Left lung (tissue), 10 donors: ENCODE measurements around the gene RHOA. TPM values are rescaled to one million over a fixed set of nuclear protein-coding genes. Genes with fewer than 3 reads are reported as not detected.
"Not testable (repeated sequence)": the region's sequence is repeated elsewhere in the genome, so short reads cannot be mapped to it uniquely, and the experiment has no call there.

ENCODE experiments used
- ATAC-seq: fragments of 200-7000 bp; cut with Tn5 transposase; one replicate; pipeline ENCODE4 v1.9.1; 2020; ENCODE audit warnings: moderate library complexity
- DNase-seq, 4 donors: peaks; one replicate each; pipeline ENCODE4 v3.0.0-alpha.2; 2013 to 2020
- H3K27ac ChIP-seq, 2 donors: fragments of 200-600 bp; sonication (generic) in 1 of 2; one replicate each; pipeline versions ENCODE4 v1.5.0 to v1.8.0; 2020 to 2021
- H3K27me3 ChIP-seq, 2 donors: fragments of 200-600 bp; sonication (generic) in 1 of 2; one replicate each; pipeline versions ENCODE4 v1.5.0 to v1.8.0; 2020 to 2021
- H3K36me3 ChIP-seq, 2 donors: fragments of 200-600 bp; sonication (generic) in 1 of 2; one replicate each; pipeline versions ENCODE4 v1.5.0 to v1.8.0; 2020 to 2021
- H3K4me1 ChIP-seq, 2 donors: fragments of 200-600 bp; one replicate each; pipeline ENCODE4 v1.8.0; 2021
- H3K4me3 ChIP-seq, 2 donors: fragments of 200-600 bp; sonication (generic) in 1 of 2; one replicate each; pipeline versions ENCODE4 v1.5.0 to v1.8.0; 2020 to 2021; ENCODE audit warnings: mild to moderate bottlenecking in 1 of 2
- H3K9me3 ChIP-seq, 2 donors: fragments of 200-600 bp; sonication (generic) in 1 of 2; one replicate each; pipeline versions ENCODE4 v1.5.0 to v1.8.0; 2020 to 2021
- CTCF ChIP-seq, 2 donors: fragments of 200-600 bp; sonication (generic) in 1 of 2; IDR thresholded peaks; one replicate each; pipeline versions ENCODE4 v1.5.0 to v1.8.0; 2021; ENCODE audit warnings: antibody characterized with exemption in 2 of 2
- intact Hi-C, 2 donors: fragments of 100-400 bp; cut with DNase I; formaldehyde crosslinking; loops; one replicate each; pipeline versions ENCODE4 v1.11.2 to v1.14.2; 2022
- polyA plus RNA-seq, 6 donors: library from polyadenylated mRNA; unstranded; fragments of 120-200 nt; gene quantifications; one replicate each; pipeline ENCODE4 v1.2.1, GENCODE V29; 2013; ENCODE audit not compliant: insufficient read length in 6 of 6
- total RNA-seq, 2 donors: library from RNA; stranded (reverse); fragmentation: NEBNext Ultra II Directional; extraction: Animal tissue kit (Norgen Biotek cat#: 25700); gene quantifications; one replicate each; pipeline ENCODE4 v1.2.1, GENCODE V29; 2021
- donor health status: DM: no; HTN: yes; CAD: no.
- donor health status: DM: no; HTN: no; CAD: no.

The RHOA gene
- total and polyA plus RNA-seq, 8 donors: 467 to 625 (median 514) TPM

GRCh38 chr3:49399461-49399860 lies 12.3 kb downstream of the RHOA start:
- TF ChIP-seq CTCF (IDR thresholded peaks at IDR 0.05): no peak
- no peaks in the 10 kb centered on the region for H3K27me3 ChIP-seq
- H3K36me3 ChIP-seq: peaks cover 0 to 38% of the 10 kb centered on the region in 2 donors
- peak overlapping the region in 1 of 2 donors; percentile 33 for H3K27ac ChIP-seq
- DNase-seq (no peak), ATAC-seq (peak; percentile 32)
- H3K4me1 ChIP-seq: peaks cover 20 to 96% of the 10 kb centered on the region in 2 donors
- intact Hi-C loops: no loop called here
- no peaks in the 10 kb centered on the region for H3K9me3 ChIP-seq
- H3K4me3 ChIP-seq: no peak overlapping the region

DNA sequence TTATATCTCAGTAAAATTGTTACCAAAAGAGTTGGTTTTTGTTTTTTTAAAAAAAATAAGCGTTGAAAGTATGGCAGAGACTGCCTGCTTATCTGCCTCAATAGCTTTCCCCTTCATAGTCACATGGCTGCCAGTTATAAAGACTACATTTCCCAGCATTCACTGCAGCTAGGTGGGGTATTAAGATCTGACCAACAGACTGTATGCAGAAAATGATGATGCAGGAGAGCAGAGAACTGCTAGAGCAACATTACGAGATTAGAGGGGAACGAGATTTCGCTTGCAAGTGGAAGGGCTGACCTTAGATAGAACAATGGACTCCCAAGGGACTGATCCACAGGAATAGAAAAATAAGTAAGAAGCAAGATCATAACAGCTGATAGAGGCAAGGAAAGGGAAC lies 14.3 kb downstream of the RHOA start:
- DNase-seq: no peak
- TF ChIP-seq CTCF (IDR thresholded peaks at IDR 0.05): no peak
- Histone ChIP-seq H3K9me3 (no peaks in the 10 kb centered on the region), H3K36me3 (peaks cover 0 to 32% of the 10 kb centered on the region in 2 donors), H3K27ac (no peak overlapping the region), H3K27me3 (no peaks in the 10 kb centered on the region), H3K4me1 (peaks cover 20 to 94% of the 10 kb centered on the region in 2 donors), H3K4me3 (no peak overlapping the region)
- no peak for ATAC-seq
- intact Hi-C loops: no loop called here

GRCh38 chr3:49391310-49391709 lies 20.5 kb downstream of the RHOA start:
- intact Hi-C loops, H3K27me3 ChIP-seq, ATAC-seq, H3K27ac ChIP-seq, H3K9me3 ChIP-seq, H3K4me3 ChIP-seq, DNase-seq: not testable (repeated sequence)
- peaks cover 0 to 28% of the 10 kb centered on the region in 2 donors for H3K36me3 ChIP-seq
- peaks cover 0 to 78% of the 10 kb centered on the region in 2 donors for H3K4me1 ChIP-seq

DNA sequence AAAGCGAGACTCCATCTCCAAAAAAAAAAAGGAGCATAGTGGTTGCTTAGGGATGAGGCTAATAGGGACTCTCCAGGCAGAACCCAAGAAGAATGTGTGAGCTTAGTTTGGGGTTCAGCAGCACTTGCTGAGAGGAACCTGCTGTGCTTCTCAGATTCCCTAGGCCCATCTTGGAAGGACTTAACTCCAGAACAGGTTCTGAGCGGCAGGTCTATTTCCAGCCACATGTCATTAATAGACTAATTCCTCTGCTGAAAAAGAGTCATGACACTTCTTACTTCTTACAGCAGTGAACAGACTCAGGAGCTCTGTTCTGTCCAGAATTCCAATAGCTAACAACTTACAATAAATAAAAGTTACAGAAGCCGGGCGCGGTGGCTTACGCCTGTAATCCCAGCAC lies 22.5 kb downstream of the RHOA start:
- Histone ChIP-seq H3K27ac (peak overlapping the region in 1 of 2 donors; percentile 2), H3K36me3 (peaks cover 0 to 8% of the 10 kb centered on the region in 2 donors), H3K27me3 (no peaks in the 10 kb centered on the region), H3K4me1 (peaks cover 0 to 78% of the 10 kb centered on the region in 2 donors), H3K9me3 (no peaks in the 10 kb centered on the region), H3K4me3 (no peak overlapping the region)
- ATAC-seq: no peak
- DNase-seq: no peak
- TF ChIP-seq CTCF (IDR thresholded peaks at IDR 0.05): no peak
- intact Hi-C loops: no loop called here

- TF ChIP-seq CTCF (IDR thresholded peaks at IDR 0.05): no peak
- peak overlapping the region in 1 of 2 donors; percentile 41 for H3K27ac ChIP-seq
- no peak overlapping the region for H3K4me3 ChIP-seq
- intact Hi-C loops: no loop called here
- H3K27me3 ChIP-seq: no peaks in the 10 kb centered on the region
- DNase-seq: no peak
- H3K36me3 ChIP-seq: peaks cover 0 to 3% of the 10 kb centered on the region in 2 donors
- H3K4me1 ChIP-seq: peaks cover 0 to 81% of the 10 kb centered on the region in 2 donors
- no peaks in the 10 kb centered on the region for H3K9me3 ChIP-seq
- no peak for ATAC-seq
Observed at GRCh38 chr3:49388289-49388820, 23.4 kb downstream of the RHOA start.

- H3K27me3 ChIP-seq: no peaks in the 10 kb centered on the region
- TF ChIP-seq CTCF (IDR thresholded peaks at IDR 0.05): no peak
- peaks cover 0 to 3% of the 10 kb centered on the region in 2 donors for H3K36me3 ChIP-seq
- intact Hi-C loops: no loop called here
- H3K9me3 ChIP-seq: no peaks in the 10 kb centered on the region
- no peak overlapping the region for H3K4me3 ChIP-seq
- ATAC-seq (no peak), DNase-seq (no peak)
- H3K4me1 ChIP-seq: peaks cover 0 to 81% of the 10 kb centered on the region in 2 donors
- peak overlapping the region in 1 of 2 donors; percentile 41 for H3K27ac ChIP-seq
Observed at GRCh38 chr3:49387721-49388120, 24.1 kb downstream of the RHOA start.
